DMS114 treated with DMSO at 0.1 percent for 48 hours (cell line): ENCODE results near the gene ANGPTL4.
"Not testable (repeated sequence)": the region's sequence is repeated elsewhere in the genome, so short reads cannot be mapped to it uniquely, and the experiment has no call there.

ENCODE experiments used
- DNase-seq: peaks from one replicate; lab custom pipeline; 2025; ENCODE audit not compliant: unreplicated experiment; lab: John Stamatoyannopoulos, UW

Gene ANGPTL4, protein sequence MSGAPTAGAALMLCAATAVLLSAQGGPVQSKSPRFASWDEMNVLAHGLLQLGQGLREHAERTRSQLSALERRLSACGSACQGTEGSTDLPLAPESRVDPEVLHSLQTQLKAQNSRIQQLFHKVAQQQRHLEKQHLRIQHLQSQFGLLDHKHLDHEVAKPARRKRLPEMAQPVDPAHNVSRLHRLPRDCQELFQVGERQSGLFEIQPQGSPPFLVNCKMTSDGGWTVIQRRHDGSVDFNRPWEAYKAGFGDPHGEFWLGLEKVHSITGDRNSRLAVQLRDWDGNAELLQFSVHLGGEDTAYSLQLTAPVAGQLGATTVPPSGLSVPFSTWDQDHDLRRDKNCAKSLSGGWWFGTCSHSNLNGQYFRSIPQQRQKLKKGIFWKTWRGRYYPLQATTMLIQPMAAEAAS

DNA sequence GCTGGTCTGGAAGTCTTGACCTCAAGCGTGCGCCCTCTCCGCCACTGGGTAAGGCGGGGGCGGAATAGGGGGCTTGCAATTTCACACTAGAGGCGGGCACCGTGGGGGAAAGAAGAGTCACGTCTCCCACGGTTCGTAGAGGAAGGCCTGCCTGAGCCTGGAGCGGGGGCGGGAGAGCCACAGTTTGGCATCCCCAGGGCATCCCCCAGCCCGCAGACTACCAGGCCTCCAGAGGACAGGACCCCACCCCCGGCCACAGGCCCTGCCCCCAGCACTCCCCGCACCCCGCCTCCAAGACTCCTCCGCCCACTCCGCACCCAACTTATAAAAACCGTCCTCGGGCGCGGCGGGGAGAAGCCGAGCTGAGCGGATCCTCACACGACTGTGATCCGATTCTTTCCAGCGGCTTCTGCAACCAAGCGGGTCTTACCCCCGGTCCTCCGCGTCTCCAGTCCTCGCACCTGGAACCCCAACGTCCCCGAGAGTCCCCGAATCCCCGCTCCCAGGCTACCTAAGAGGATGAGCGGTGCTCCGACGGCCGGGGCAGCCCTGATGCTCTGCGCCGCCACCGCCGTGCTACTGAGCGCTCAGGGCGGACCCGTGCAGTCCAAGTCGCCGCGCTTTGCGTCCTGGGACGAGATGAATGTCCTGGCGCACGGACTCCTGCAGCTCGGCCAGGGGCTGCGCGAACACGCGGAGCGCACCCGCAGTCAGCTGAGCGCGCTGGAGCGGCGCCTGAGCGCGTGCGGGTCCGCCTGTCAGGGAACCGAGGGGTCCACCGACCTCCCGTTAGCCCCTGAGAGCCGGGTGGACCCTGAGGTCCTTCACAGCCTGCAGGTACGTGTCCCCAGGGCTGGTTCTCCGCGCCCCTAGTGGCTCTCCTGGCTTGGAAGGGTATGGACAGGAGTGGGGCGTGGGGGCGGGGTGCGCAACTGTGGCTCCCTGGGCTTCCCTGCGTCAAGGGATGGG lies at the start of gene ANGPTL4:
TSS of gene ANGPTL4 (plus strand) at position 353 of the 969 bp plus-strand sequence. CDS start at position 520, 167 bp downstream.
- DNase-seq, result no peak

DNA sequence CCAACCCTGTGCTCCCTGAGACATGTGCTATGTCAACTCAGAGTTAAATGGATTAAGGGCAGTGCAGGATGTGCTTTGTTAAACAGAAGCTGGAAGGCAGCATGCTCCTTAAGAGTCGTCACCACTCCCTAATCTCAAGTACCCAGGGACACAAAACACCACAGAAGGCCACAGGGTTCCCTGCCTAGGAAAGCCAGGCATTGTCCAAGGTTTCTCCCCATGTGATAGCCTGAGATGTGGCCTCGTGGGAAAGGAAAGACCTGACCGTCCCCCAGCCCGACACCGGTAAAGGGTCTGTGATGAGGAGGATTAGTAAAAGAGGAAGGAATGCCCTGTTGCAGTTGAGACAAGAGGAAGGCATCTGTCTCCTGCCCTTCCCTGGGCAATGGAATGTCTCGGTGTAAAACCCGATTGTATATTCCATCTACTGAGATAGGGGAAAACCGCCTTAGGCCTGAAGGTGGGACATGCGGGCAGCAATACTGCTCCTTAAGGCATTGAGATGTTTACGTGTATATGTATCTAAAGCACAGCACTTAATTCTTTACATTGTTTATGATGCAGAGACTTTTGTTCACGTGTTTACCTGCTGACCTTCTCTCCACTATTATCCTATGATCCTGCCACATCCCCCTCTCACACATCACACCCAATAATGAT lies 48.8 kb upstream of the ANGPTL4 start:
- not testable (repeated sequence) for DNase-seq

DNA sequence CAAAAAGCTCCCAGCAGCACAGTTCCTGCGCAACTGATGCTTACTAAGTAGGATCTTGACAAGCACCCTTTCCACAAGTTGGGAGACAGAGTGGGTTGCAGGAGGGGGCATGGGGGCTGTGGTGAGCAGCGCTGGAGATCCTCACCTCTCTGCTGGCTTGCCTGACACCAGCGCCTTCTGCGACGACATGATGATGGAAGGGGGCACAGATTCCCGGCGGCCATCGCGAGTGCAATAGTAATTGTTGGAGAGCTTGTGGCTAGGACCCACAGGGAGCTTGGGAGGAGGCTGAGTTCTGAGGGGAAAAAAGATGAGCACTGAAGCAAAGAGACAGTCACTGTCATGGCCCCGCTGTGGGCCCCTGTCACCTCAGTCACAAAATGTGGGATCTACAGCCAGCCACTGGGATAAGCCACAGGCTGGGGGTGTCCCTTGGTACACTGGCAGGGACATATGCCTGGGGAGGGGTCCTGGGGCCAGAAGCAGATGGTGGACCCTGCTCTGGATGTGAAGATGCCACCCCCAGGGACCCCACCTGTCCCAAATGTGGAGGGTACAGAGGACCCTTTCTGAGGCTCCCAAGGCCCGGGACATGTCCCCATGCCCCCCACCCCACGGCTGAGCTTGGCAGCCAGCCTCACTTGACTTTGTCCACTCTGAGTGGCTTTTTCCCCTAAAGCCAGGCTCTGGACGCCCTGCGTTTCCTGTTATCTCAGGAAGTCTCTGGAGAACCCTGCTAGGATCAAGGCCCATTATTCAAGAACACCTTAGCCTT lies 47.4 kb upstream of the ANGPTL4 start:
- DNase-seq, result no peak

GRCh38 chr19:8318835-8319234 lies 45.1 kb upstream of the ANGPTL4 start:
- DNase-seq, result not testable (repeated sequence)

DNA sequence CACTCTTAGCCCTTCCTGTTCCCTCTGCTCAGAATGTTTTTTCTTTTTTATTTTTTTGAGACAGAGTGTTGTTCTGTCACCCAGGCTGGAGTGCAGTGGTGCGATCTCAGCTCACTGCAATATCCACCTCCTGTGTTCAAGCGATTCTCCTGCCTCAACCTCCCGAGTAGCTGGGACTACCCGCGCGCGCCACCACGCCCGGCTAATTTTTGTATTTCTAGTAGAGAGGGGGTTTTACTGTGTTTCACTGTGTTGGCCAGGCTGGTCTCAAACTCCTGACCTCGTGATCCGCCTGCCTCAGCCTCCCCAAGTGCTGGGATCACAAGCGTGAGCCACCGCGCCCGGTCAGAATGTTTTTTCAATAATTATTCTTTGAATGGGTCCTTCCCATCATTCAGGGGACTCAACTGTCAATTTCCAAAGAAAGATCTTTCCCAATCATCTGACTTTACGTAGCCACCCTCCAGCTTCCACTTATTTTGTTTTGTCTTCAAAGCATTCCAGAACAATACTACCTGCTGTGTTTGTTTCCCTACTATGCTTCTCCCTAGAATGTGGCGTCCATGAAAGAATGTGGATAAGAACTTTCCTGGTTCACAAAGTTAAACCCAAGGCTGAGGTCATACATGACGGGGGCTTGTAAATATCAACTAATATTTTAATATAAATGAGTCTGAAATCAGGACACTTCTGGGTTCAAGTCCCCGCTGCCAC lies 44.0 kb upstream of the ANGPTL4 start:
- no peak for DNase-seq

- no peak for DNase-seq
Observed at GRCh38 chr19:8320564-8321066, 43.3 kb upstream of the ANGPTL4 start.

- peak; percentile 73 for DNase-seq
Observed at GRCh38 chr19:8321067-8321985, 42.6 kb upstream of the ANGPTL4 start, which contains the start of the genes NDUFA7 and RPS28. NDUFA7 (minus strand) TSS chr19:8321375; CDS start chr19:8321358, 17 bp downstream. RPS28 (plus strand) TSS chr19:8321496; CDS start chr19:8321531, 35 bp downstream.

- DNase-seq, result no peak
Observed at GRCh38 chr19:8321986-8322637, 41.8 kb upstream of the ANGPTL4 start.

- DNase-seq, result no peak
Observed at GRCh38 chr19:8322638-8322997, 41.3 kb upstream of the ANGPTL4 start.

DNA sequence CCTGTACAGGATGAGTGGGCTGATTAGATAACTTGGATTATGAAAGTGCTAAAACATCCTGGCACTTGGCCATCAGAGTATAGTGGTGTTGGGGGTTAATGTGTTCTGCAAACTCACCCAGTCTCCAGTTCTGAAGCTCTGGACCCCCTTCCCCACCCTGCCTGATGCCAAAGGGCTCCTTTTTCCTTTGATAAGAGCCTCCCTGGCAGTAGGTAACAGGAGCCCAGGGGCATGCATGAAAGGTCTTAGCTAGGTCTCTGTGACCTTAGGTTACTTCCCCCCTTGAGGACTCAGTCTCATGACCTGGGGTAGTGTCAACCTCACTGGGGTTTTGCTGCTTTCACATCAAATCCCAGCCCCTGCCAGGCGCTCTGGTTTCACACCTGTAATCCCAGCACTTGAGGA lies 40.2 kb upstream of the ANGPTL4 start:
- no peak for DNase-seq

GRCh38 chr19:8324186-8325050 lies 39.5 kb upstream of the ANGPTL4 start:
- DNase-seq, result no peak

DNA sequence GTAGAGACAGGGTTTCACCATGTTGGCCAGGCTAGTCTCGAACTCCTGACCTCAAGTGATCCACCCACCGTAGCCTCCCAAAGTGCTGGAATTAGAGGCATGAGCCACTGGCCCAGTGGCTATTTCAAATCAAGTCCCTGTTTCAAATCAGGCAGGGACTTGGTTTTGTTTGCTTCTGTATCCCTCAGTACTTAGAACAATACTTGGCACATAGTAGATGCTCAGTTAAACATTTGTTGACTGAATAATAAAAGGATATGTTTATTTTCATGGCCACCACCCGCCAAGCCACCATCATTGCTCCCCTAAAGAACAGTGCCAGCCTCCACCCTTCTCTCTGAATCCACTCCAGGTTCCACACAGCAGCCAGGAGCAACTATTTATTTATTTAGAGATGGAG lies 38.5 kb upstream of the ANGPTL4 start:
- DNase-seq, result no peak

- no peak for DNase-seq
Observed at GRCh38 chr19:8329996-8330395, 34.0 kb upstream of the ANGPTL4 start.

DNA sequence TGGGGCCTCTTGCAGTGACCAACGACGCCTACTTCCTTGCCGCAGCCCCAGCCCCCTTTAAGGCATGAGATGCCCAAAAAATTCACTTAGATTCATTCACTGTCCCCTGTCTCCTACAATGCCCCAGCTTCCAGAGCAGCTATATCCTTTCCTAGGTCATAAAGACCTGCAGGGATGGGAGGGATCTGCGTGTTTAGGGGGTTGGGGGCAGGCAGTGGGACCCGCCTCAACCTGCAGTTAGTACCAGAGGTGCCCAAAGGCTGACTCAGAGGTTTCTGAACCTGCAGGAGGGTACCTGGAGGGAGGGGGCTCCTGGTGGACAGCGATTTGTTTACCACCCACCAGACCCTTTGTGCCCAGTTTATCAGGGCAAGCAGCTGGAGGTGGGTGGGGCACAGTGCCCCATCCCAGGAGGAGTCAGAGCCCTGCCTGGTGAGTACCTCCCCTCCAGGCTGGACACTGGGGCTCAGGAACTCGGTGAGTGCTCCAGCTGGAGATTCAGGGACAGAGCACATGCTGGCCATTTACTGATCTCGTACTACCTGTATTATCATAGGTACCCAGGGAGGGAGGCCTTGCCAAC lies 32.6 kb upstream of the ANGPTL4 start:
- no peak for DNase-seq

GRCh38 chr19:8332976-8333766 lies 30.8 kb upstream of the ANGPTL4 start:
- no peak for DNase-seq
